ENCODE measurements around the gene ACSS3. TPM values are rescaled to one million over a fixed set of nuclear protein-coding genes. Genes with fewer than 3 reads are reported as not detected.

Gene ACSS3
- total and polyA plus RNA-seq, 4 donors = 18.2 to 94.3 (median 32.5) TPM

DNA sequence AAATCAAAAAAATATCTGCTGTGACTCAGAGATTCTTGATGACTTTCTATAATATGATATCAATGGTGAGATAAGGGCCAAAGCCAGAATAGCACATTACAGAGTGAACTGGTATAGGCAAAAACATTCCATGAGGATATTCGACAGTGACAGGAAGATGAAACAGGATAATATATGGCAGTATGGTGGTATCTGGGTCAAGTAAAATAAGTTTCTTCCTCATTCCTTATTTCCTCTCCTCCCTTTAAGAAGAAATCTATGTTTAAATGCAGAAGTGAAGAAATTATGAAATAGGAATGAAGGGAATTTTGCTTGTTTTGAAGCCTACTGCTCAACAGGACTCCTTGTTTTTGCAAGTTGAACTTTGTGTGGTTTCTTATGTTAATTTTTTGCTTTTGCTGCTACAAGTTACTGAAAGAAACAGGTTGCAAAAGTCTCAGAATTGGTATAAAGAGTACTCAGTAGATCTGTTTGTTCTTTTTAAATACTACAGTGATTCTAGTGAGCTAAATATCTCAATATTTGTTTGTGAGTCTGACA lies 7.0 kb downstream of the ACSS3 start:
- H3K4me1 ChIP-seq (ENCODE audit: control insufficient read depth in 4 of 4, insufficient read depth in 4 of 4, low read length in 3 of 4) = peaks cover 5 to 32% (median 13%) of the 10 kb centered on the region in 4 donors
- peak overlapping the region; percentile 1 to 50 for H3K27ac ChIP-seq (ENCODE audit: low read depth in 1 of 2, low read length in 2 of 2)
- DNase-seq (ENCODE audit: low spot score) = no peak
- TF ChIP-seq RXRA (IDR thresholded peaks at IDR 0.05) (no peak), YY1 (IDR thresholded peaks at IDR 0.05) (no peak), JUND (IDR thresholded peaks at IDR 0.05) (no peak), GABPA (IDR thresholded peaks at IDR 0.05 in 1 of 2, conservative IDR thresholded peaks at IDR 0.05 in 1 of 2) (no peak), FOXA2 (IDR thresholded peaks at IDR 0.05) (no peak), HNF4G (IDR thresholded peaks at IDR 0.05) (no peak)
- TF ChIP-seq, protein P1, sequence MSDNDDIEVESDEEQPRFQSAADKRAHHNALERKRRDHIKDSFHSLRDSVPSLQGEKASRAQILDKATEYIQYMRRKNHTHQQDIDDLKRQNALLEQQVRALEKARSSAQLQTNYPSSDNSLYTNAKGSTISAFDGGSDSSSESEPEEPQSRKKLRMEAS (IDR thresholded peaks at IDR 0.05) = no peak
- TF ChIP-seq, protein P2, sequence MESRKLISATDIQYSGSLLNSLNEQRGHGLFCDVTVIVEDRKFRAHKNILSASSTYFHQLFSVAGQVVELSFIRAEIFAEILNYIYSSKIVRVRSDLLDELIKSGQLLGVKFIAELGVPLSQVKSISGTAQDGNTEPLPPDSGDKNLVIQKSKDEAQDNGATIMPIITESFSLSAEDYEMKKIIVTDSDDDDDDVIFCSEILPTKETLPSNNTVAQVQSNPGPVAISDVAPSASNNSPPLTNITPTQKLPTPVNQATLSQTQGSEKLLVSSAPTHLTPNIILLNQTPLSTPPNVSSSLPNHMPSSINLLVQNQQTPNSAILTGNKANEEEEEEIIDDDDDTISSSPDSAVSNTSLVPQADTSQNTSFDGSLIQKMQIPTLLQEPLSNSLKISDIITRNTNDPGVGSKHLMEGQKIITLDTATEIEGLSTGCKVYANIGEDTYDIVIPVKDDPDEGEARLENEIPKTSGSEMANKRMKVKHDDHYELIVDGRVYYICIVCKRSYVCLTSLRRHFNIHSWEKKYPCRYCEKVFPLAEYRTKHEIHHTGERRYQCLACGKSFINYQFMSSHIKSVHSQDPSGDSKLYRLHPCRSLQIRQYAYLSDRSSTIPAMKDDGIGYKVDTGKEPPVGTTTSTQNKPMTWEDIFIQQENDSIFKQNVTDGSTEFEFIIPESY (IDR thresholded peaks at IDR 0.05) = no peak
- H3K36me3 ChIP-seq (ENCODE audit: control insufficient read depth in 4 of 4, insufficient read depth in 3 of 4, low read depth in 1 of 4, low read length in 3 of 4) = no peaks in the 10 kb centered on the region
- H3K9me3 ChIP-seq (ENCODE audit: control insufficient read depth in 4 of 4, low read length in 3 of 4) = no peaks in the 10 kb centered on the region
- H3K27me3 ChIP-seq (ENCODE audit: control insufficient read depth in 4 of 4, insufficient read depth in 4 of 4, low read length in 3 of 4) = no peaks in the 10 kb centered on the region
- H3K9ac ChIP-seq (ENCODE audit: low read depth in 1 of 2, low read length in 2 of 2) = no peak overlapping the region
- no peak overlapping the region for H3K4me3 ChIP-seq (ENCODE audit: low read depth in 1 of 3, low read length in 3 of 3)
- 59% methylated on average over 1 of the region's 1 CpG for WGBS

DNA sequence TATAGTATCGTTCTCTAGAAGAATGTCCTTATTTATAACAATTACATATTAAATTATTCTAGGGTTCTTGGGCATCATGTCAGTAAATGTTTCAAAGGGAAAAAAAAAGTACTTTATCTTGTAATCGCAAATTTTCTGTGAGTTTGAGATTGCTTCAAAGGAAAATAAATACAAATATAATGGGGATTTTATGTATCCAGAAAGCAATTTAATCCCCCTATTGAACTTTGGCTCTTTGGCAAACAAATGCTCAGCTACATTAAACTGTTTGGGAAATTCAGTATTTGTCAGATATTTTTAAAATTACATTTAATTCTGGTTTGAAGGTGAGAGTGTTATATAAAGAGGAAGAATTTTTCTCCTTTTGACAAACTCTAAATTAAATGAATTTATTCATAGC lies 8.0 kb downstream of the ACSS3 start:
- Histone ChIP-seq H3K4me3 (ENCODE audit: low read depth in 1 of 3, low read length in 3 of 3) (no peak overlapping the region), H3K27ac (ENCODE audit: low read depth in 1 of 2, low read length in 2 of 2) (no peak overlapping the region), H3K9me3 (ENCODE audit: control insufficient read depth in 4 of 4, low read length in 3 of 4) (no peaks in the 10 kb centered on the region), H3K27me3 (ENCODE audit: control insufficient read depth in 4 of 4, insufficient read depth in 4 of 4, low read length in 3 of 4) (no peaks in the 10 kb centered on the region), H3K9ac (ENCODE audit: low read depth in 1 of 2, low read length in 2 of 2) (no peak overlapping the region), H3K4me1 (ENCODE audit: control insufficient read depth in 4 of 4, insufficient read depth in 4 of 4, low read length in 3 of 4) (peaks cover 5 to 24% (median 12%) of the 10 kb centered on the region in 4 donors), H3K36me3 (ENCODE audit: control insufficient read depth in 4 of 4, insufficient read depth in 3 of 4, low read depth in 1 of 4, low read length in 3 of 4) (no peaks in the 10 kb centered on the region)
- DNase-seq (ENCODE audit: low spot score) = no peak
- TF ChIP-seq RAD21 (IDR thresholded peaks at IDR 0.05) = no peak
- TF ChIP-seq SP1 (IDR thresholded peaks at IDR 0.05) = no peak
- TF ChIP-seq RXRA (IDR thresholded peaks at IDR 0.05) = no peak
- WGBS = 33% methylated on average over 2 of the region's 2 CpGs

DNA sequence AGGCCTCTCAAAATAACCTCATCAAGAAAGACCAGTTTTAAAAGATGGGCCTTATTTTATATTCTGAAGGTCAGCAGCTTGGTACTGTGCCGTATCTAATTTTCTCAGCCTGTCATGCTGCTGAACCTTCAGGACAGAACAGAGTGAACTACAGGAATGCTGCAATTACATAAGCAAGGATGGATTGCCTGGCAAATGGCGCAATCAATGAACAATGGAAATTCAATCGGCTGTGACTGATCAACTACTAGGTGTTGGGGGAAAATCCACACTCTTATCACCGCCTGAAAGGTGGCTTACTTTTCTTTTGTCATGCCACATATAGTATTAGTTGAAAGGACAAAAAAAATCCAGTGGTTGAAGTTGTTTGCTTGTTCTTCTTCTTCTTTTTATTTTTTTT lies 8.5 kb downstream of the ACSS3 start:
- Histone ChIP-seq H3K9ac (ENCODE audit: low read depth in 1 of 2, low read length in 2 of 2) (no peak overlapping the region), H3K27me3 (ENCODE audit: control insufficient read depth in 4 of 4, insufficient read depth in 4 of 4, low read length in 3 of 4) (no peaks in the 10 kb centered on the region), H3K4me1 (ENCODE audit: control insufficient read depth in 4 of 4, insufficient read depth in 4 of 4, low read length in 3 of 4) (peaks cover 5 to 20% (median 12%) of the 10 kb centered on the region in 4 donors), H3K9me3 (ENCODE audit: control insufficient read depth in 4 of 4, low read length in 3 of 4) (no peaks in the 10 kb centered on the region), H3K4me3 (ENCODE audit: low read depth in 1 of 3, low read length in 3 of 3) (no peak overlapping the region), H3K36me3 (ENCODE audit: control insufficient read depth in 4 of 4, insufficient read depth in 3 of 4, low read depth in 1 of 4, low read length in 3 of 4) (no peaks in the 10 kb centered on the region), H3K27ac (ENCODE audit: low read depth in 1 of 2, low read length in 2 of 2) (no peak overlapping the region)
- WGBS = 37% methylated on average over 4 of the region's 4 CpGs
- no peak for DNase-seq (ENCODE audit: low spot score)
- TF ChIP-seq, protein P3, sequence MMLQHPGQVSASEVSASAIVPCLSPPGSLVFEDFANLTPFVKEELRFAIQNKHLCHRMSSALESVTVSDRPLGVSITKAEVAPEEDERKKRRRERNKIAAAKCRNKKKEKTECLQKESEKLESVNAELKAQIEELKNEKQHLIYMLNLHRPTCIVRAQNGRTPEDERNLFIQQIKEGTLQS (IDR thresholded peaks at IDR 0.05) = peak; percentile 86
- TF ChIP-seq YY1 (IDR thresholded peaks at IDR 0.05) (peak; percentile 79), RXRA (IDR thresholded peaks at IDR 0.05) (peak; percentile 71 to 76), EGR1 (IDR thresholded peaks at IDR 0.05; ENCODE audit: low read depth in 2 of 2) (peak in 1 of 2 donors; percentile 14), RAD21 (IDR thresholded peaks at IDR 0.05) (peak in 1 of 2 donors; percentile 48), HNF4A (conservative IDR thresholded peaks at IDR 0.05) (peak; percentile 54 to 56), SP1 (IDR thresholded peaks at IDR 0.05) (peak; percentile 74), FOXA2 (IDR thresholded peaks at IDR 0.05) (no peak), FOXA1 (IDR thresholded peaks at IDR 0.05) (no peak), GABPA (IDR thresholded peaks at IDR 0.05 in 1 of 2, conservative IDR thresholded peaks at IDR 0.05 in 1 of 2) (no peak), HNF4G (IDR thresholded peaks at IDR 0.05) (peak; percentile 23), NR2F2 (IDR thresholded peaks at IDR 0.05) (no peak), TAF1 (conservative IDR thresholded peaks at IDR 0.05) (peak; percentile 55), JUND (IDR thresholded peaks at IDR 0.05) (peak; percentile 60 to 61)
- TF ChIP-seq, protein P1 (IDR thresholded peaks at IDR 0.05) = peak; percentile 56
- TF ChIP-seq, protein P4, sequence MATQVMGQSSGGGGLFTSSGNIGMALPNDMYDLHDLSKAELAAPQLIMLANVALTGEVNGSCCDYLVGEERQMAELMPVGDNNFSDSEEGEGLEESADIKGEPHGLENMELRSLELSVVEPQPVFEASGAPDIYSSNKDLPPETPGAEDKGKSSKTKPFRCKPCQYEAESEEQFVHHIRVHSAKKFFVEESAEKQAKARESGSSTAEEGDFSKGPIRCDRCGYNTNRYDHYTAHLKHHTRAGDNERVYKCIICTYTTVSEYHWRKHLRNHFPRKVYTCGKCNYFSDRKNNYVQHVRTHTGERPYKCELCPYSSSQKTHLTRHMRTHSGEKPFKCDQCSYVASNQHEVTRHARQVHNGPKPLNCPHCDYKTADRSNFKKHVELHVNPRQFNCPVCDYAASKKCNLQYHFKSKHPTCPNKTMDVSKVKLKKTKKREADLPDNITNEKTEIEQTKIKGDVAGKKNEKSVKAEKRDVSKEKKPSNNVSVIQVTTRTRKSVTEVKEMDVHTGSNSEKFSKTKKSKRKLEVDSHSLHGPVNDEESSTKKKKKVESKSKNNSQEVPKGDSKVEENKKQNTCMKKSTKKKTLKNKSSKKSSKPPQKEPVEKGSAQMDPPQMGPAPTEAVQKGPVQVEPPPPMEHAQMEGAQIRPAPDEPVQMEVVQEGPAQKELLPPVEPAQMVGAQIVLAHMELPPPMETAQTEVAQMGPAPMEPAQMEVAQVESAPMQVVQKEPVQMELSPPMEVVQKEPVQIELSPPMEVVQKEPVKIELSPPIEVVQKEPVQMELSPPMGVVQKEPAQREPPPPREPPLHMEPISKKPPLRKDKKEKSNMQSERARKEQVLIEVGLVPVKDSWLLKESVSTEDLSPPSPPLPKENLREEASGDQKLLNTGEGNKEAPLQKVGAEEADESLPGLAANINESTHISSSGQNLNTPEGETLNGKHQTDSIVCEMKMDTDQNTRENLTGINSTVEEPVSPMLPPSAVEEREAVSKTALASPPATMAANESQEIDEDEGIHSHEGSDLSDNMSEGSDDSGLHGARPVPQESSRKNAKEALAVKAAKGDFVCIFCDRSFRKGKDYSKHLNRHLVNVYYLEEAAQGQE (IDR thresholded peaks at IDR 0.05) = peak; percentile 18
- TF ChIP-seq, protein P2 (IDR thresholded peaks at IDR 0.05) = peak; percentile 76

Measured in liver (tissue), 9 donors.